GM18519 (cell line): Measurements from ENCODE around the gene NPFF.
"Not testable (repeated sequence)": the region's sequence is repeated elsewhere in the genome, so short reads cannot be mapped to it uniquely, and the experiment has no call there.

Experiments used
- ATAC-seq: cut with Tn5 transposase; IDR thresholded peaks from one replicate; pipeline ENCODE4 v1.9.1; 2021; ENCODE audit warnings: mild to moderate bottlenecking, moderate library complexity; ENCODE audit not compliant: unreplicated experiment, low FRiP score

NPFF gene

GRCh38 chr12:53497461-53497860 is 9.8 kb downstream of the NPFF start:
- no peak for ATAC-seq

- ATAC-seq: no peak
Observed at GRCh38 chr12:53496752-53497032, 10.6 kb downstream of the NPFF start.

GRCh38 chr12:53495903-53496751 is 11.2 kb downstream of the NPFF start:
- no peak for ATAC-seq

GRCh38 chr12:53493610-53494391 is 13.5 kb downstream of the NPFF start:
- no peak for ATAC-seq

- ATAC-seq: peak; percentile 69
Observed at GRCh38 chr12:53492830-53493609, 14.3 kb downstream of the NPFF start.

- no peak for ATAC-seq
Observed at GRCh38 chr12:53492188-53492587, 15.1 kb downstream of the NPFF start.

GRCh38 chr12:53489242-53489864 is 17.9 kb downstream of the NPFF start:
- no peak for ATAC-seq

GRCh38 chr12:53486736-53487487 is 20.4 kb downstream of the NPFF start:
- no peak for ATAC-seq

- ATAC-seq: no peak
Observed at GRCh38 chr12:53485955-53486735, 21.1 kb downstream of the NPFF start.

- no peak for ATAC-seq
Observed at GRCh38 chr12:53484686-53485575, 22.4 kb downstream of the NPFF start.

- ATAC-seq: no peak
Observed at GRCh38 chr12:53483979-53484377, 23.3 kb downstream of the NPFF start.

GRCh38 chr12:53483225-53483978 is 23.9 kb downstream of the NPFF start:
- ATAC-seq: no peak

GRCh38 chr12:53482626-53483168 is 24.6 kb downstream of the NPFF start:
- no peak for ATAC-seq

GRCh38 chr12:53481939-53482586 is 25.2 kb downstream of the NPFF start:
- no peak for ATAC-seq

- ATAC-seq: not testable (repeated sequence)
Observed at GRCh38 chr12:53481458-53481857, 25.8 kb downstream of the NPFF start.

- no peak for ATAC-seq
Observed at GRCh38 chr12:53480491-53481442, 26.5 kb downstream of the NPFF start.
